ENCODE data around the gene GJB5. TPM values are rescaled to one million over a fixed set of nuclear protein-coding genes. Genes with fewer than 3 reads are reported as not detected.

Gene GJB5
- polyA plus RNA-seq, 1 donor: 0.39 TPM

DNA sequence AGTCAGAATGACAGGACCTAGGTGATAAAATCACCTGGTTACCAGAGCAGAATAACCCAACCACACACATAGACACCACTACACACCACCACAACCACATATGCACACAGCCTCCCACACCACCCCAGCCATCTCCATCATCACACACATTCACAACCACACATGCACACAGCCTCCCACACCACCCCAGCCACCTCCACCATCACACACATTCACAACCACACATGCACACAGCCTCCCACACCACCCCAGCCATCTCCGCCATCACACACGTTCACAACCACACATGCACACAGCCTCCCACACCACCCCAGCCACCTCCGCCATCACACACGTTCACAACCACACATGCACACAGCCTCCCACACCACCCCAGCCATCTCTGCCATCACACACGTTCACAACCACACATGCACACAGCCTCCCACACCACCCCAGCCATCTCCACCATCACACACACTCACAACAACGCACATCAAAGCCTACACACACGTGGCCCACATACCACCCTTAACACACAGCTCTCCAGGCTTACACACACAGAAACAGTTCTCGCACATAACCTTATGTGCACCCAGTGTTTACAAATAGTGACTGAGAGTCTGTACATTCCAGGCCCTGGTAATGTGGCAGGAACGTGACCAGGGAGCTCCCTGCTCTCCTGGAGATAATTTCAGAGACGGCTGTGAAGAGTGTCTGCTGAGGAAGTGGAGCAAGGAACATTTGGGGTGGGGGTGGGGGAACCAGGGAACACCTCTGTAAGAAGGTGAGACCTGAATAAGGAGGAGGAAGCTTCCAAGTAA, 22.9 kb downstream of the GJB5 start:
- no peak for DNase-seq

DNA sequence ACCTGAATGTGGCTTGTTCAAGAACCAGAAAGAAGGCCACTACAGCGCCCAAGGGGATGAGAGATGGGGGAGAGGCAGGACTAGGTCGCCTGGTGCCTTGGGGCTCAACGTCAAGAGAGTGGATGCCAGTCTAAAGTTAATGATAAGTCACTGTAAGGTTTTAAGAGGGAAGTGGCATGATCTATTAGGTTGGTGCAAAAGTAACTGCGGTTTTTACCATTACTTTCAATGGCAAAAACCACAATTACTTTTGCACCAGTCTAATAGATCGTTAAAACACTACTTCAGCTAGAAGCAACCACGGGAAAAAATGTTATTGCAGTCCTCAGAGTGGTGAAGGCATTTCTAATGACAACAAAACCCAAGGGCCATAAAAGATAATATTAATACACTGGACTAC, 23.5 kb downstream of the GJB5 start:
- DNase-seq: no peak

DNA sequence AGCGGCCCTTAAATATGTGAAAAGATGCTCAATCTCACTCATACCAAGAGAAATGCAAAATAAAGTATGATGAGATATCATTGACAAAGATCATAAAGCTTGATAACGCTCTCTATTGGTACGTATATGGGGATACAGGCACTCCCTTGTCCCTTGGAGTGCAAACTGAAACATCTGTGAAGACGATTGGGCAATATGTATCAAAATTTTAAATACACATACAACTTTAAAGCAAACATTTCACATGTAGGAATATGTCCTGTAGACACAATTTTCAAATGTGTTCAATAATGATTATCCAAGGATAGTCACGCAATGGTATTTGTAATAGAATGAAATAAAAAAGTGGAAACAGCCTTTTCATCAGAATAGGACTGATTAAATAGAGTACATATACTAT, 24.2 kb downstream of the GJB5 start:
- no peak for DNase-seq

DNA sequence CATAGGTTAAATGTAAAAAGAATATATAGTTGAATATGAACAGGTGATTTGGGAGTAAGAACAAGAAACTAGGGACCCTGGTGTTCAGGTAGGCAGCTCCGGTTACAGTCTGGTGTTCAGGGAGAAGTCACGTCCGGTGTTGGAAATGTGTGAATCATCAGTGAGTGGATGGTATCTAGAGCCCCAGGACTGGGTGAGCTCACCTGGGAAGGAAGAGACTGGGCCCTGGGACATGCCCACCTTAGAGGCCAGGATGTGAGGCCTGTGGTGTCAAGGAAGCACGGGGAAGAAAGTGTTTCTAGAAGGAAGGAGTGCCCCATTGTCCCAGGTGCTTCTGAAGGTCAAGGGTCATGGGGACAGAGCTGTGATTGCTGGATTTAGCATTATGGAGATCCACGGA, 24.7 kb downstream of the GJB5 start:
- DNase-seq: no peak

DNA sequence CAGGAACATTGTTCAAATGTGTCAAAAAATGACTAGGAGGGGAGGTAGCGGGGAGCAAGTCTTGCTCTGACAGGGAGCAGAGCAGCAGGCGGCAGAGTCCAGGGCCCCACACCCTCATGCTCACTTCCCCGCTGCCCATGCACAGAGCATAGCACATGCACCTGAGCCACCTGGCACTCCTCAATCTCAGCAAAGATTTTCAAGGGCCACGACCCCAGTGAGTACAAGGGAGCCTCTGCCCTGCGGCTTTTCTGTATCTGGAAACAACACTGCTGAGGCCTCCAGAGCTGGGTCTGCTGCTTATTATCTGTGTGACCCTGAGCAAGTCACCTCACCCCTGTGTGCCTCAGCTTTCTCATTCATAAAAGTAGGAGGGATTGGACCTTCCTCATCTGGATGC, 25.1 kb downstream of the GJB5 start:
- no peak for DNase-seq

DNA sequence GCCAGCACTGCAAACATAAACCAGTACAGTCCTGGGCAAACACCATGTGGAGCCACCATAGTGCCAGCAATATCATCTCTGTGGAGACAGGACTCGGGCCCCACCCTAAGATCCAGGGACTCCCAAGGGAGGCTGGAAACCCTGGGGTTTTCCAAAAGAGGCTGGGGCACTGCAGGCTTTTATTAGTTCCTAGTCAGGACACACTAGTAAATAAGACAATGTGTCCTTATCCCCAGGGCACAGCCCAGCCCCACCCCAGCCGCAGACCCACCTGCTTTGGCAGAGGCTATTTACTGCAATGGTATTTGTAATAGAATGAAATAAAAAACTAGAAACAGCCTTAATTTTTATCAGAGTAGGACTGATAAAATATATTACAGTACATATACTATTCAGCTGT, 25.7 kb downstream of the GJB5 start:
- DNase-seq: no peak

DNA sequence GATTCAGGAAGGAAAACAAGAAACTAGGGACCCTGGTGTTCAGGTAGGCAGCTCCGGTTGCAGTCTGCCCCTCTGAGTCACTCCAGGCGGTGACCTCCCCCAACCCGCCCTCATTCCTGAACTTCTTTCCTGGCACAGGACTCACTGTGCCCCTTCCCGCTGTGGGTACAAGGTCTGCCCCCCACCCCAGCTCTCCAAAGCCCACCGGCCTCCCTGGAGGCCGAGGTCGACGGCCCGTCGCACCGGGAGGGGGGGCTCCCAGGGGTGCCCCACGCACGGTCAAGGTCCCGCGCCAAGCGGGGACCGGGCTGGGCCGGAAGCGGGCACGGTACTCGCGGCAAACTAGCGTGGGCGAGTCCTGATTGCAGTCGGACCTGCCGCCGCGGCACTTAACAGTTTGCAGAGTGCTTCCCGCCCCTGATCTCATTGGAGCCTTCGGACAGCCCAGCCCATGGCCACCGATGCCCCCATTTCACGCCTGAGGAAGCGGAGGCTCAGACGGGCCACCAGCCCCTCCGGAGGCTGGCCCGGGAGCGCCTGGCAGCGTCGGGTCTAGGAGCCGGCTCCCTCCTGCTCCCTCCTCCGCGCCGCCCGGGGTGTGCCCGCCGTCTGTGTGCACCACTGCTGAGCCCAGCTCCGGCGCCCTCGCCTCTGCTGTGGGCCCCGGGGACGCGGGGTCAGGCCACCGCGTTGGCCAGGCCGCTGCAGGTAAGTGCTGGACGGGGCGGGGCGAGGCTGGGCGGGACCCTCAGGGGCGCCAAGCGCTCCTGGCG, 26.4 kb downstream of the GJB5 start, which contains the start of gene GJB3:
Gene GJB3, plus strand, starts transcription at position 144 of the 773 bp plus-strand sequence. CDS start 3,549 bp downstream, outside the sequence.
- DNase-seq: no peak

DNA sequence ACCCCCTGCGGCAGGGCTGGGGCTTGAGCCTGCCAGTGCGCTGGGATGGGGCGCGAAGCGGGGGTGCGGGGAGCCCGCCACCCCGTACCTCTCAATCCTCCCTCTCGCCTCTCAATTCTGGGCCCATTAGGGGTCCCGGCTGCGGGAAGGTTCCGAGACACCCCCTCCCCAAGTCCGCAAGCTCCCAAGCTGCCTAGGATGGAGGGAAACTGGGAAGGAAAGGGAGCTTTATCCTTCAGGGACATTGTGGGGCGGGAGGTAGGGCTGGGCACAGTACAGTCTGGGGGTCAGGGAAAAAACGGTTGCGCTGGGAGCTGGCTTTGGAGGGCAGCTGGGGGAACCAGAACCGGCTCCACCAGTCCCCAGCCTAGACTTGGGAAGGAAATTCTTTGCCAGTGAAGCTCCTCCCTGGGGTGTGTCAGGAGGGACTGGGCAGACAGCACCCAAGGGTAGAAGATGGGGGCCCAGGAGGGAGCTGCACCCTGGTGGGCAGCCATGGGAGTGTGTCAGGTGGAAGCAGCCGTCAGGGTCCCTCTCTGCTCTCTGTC, 27.1 kb downstream of the GJB5 start:
- no peak for DNase-seq

DNA sequence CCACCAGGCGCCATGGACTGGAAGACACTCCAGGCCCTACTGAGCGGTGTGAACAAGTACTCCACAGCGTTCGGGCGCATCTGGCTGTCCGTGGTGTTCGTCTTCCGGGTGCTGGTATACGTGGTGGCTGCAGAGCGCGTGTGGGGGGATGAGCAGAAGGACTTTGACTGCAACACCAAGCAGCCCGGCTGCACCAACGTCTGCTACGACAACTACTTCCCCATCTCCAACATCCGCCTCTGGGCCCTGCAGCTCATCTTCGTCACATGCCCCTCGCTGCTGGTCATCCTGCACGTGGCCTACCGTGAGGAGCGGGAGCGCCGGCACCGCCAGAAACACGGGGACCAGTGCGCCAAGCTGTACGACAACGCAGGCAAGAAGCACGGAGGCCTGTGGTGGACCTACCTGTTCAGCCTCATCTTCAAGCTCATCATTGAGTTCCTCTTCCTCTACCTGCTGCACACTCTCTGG, 29.9 kb downstream of the GJB5 start:
- DNase-seq: no peak

DNA sequence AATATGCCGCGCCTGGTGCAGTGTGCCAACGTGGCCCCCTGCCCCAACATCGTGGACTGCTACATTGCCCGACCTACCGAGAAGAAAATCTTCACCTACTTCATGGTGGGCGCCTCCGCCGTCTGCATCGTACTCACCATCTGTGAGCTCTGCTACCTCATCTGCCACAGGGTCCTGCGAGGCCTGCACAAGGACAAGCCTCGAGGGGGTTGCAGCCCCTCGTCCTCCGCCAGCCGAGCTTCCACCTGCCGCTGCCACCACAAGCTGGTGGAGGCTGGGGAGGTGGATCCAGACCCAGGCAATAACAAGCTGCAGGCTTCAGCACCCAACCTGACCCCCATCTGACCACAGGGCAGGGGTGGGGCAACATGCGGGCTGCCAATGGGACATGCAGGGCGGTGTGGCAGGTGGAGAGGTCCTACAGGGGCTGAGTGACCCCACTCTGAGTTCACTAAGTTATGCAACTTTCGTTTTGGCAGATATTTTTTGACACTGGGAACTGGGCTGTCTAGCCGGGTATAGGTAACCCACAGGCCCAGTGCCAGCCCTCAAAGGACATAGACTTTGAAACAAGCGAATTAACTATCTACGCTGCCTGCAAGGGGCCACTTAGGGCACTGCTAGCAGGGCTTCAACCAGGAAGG, 30.5 kb downstream of the GJB5 start:
- no peak for DNase-seq

DNA sequence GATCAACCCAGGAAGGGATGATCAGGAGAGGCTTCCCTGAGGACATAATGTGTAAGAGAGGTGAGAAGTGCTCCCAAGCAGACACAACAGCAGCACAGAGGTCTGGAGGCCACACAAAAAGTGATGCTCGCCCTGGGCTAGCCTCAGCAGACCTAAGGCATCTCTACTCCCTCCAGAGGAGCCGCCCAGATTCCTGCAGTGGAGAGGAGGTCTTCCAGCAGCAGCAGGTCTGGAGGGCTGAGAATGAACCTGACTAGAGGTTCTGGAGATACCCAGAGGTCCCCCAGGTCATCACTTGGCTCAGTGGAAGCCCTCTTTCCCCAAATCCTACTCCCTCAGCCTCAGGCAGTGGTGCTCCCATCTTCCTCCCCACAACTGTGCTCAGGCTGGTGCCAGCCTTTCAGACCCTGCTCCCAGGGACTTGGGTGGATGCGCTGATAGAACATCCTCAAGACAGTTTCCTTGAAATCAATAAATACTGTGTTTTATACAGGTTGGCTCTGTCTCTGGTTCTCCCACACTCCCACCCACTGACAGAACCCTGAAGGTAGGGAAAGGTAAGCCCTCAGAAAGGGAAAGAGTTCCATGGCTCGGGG, 31.1 kb downstream of the GJB5 start:
- no peak for DNase-seq

DNA sequence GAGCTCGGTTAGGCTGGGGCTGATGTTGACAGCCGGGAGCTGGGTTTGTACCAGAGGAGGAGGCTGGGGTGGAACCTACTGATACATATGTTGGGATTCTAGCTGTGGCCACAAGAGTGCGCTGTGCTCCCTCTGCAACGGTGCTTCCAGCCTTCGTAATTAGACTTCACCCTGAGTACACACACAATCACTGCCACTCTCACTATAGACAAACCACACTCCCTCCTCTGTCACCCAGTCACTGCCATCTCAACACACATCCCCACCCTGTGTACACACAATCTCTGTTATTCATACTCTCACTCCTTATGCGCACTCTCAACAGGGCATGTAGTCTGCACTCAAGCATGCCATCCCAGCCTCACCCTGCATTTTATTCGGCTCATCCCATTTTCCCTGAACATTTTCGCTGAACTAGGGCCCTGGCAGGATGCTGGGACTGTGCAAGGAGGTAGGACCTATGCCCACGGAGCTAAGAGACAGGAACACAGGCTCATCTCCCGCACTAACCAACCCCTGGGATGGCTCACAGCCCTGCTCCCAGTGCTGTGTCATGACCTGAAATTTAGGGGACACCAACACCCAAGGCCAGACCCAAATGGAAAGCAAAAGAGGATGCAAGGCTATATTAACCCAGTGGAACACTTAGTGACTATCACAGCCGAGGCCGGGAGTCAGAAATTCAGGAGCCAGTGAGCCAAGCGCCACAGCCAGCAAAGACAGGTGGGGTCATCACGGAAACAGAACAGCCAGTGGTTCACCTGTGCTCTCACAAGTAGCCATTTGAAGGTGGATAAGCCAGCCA, 31.9 kb downstream of the GJB5 start:
- peak; percentile 53 for DNase-seq

DNA sequence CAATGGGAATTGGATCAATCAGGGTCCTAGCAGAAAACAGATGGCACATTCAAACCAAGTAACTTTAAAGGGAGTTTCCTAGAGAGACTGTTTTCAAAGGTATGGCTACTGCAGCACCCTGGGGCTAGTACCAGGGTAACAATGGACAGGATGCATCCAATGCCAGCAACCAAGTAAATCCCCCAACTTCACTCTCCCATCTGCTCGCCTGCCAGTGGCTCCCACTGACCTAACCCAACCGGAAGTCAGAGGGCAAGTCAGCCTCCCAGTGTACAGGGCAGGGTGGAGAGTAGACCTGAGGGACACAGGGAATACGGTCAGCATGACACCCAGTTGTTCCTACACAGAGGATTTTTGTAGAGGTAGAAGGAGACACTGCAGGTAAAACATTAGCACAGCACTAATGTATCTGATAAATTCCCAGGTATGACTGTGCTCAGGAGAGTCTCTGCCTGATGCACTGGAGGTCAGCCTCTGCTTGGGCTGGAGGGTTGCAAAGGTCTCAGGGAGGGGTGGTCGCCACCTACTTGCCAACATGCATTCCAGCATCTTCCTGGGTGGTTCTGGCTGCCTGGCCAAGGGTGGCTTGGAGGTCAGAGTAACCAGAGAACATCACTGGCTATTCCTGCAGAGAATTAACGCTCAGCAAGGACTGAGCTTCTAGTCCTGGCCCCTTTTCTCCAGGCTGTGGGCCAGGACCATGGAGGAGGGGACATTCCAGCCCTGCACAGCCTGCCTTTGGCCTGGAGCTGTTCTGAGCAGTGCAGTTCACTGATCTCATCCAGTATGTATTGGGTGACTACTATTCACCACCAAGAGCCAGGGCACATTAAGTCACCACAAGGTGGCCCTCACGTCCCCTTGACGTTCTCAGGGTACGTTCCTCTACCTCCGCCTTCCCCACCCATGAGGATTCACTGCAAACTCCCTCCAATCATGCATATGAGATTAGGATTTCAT, 32.9 kb downstream of the GJB5 start:
- DNase-seq: no peak

DNA sequence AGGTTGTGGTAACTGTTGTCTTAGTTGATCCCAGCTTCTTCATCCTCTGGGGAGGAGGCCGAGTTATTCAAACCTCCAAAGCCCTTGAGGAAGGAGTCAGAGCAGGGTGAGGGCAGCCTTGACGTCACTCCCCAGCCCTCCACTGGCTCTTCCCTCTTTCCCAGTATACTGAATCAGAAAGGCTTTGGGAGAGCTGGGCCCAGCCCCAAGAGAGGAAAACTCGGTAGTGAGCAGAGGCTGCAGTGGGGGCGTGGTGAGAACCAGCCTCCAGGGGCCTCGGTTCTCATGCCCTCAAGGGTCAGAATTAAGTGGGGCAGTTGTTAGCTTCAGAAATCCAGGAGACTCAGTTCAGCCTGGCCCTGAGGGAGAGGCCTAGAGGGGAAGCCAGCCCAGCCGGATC, 36.1 kb downstream of the GJB5 start:
- DNase-seq: no peak

DNA sequence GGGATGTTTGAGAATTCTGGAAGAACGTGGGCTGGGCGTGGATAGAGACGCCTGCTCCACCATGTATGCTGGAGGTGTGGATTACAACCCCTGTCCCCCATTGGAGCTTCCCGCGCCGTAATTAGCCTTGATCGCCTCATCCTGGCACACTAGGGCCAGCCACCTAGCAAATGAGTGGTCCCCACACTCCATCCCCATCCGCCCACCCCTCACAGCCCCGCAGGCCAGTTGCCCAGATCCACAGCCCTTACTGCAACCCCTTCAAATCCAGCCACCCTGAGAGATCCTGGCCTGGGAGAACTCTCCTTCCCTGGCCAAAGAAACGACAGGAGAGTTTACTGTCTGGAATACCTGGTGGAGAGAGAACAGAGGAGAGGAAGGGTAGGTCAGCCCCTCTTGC, 37.6 kb downstream of the GJB5 start:
- DNase-seq: no peak

DNA sequence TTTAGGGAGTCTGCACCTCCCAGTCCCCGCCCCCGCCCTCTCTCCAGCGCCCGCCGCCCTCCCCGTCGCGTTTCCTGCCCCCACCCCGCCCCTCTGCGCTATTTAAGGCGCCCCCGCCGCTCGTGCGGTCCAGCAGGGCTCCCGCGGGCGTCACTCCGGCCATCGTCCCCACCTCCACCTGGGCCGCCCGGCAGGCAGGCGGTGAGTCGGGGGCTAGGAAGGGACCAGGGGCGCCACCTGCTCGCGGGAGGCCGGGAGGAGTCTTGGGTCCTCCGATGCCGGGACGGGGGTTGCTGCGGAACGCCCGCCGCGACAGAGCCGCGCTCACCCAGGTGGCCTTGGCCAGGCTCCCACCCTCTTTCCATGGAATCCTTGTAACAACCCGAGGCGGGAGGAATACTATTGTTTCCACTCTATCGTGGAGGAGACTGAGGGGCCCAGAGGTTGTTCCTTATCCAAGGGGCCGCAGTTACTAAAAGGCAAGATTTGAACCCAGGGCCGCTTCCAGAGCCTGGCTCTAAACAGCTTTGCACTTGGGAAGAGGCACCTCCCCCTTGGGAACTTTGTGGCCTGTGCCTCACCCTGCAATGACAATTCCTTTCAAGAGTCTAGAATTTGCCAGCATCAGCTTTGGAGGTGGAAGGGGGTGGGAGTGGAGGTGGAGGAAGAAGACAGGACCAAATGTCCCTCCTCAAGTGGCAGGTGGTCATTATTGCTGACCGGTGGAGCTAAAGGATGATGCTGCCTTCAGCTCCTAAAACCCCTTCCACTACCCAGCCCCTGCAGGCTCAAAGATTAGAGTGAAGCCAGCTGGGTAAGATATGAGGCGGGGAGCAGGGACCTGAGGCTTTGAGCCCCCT, 38.3 kb downstream of the GJB5 start, which contains the start of gene GJA4:
Gene GJA4, plus strand, starts transcription at position 132 of the 860 bp plus-strand sequence. CDS start 1,215 bp downstream, outside the sequence.
- DNase-seq: no peak

DNA sequence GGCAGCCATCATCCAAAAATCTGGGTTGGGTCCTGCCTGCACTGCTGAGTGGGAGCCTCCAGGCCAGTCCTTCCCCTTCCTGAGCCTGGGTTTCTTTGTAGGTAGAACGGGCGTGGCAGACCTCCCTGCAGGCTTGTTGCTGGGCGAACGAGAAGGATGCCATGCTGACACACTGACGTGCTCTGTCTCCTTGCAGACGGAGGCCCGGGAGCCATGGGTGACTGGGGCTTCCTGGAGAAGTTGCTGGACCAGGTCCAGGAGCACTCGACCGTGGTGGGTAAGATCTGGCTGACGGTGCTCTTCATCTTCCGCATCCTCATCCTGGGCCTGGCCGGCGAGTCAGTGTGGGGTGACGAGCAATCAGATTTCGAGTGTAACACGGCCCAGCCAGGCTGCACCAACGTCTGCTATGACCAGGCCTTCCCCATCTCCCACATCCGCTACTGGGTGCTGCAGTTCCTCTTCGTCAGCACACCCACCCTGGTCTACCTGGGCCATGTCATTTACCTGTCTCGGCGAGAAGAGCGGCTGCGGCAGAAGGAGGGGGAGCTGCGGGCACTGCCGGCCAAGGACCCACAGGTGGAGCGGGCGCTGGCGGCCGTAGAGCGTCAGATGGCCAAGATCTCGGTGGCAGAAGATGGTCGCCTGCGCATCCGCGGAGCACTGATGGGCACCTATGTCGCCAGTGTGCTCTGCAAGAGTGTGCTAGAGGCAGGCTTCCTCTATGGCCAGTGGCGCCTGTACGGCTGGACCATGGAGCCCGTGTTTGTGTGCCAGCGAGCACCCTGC, 39.3 kb downstream of the GJB5 start:
- no peak for DNase-seq

DNA sequence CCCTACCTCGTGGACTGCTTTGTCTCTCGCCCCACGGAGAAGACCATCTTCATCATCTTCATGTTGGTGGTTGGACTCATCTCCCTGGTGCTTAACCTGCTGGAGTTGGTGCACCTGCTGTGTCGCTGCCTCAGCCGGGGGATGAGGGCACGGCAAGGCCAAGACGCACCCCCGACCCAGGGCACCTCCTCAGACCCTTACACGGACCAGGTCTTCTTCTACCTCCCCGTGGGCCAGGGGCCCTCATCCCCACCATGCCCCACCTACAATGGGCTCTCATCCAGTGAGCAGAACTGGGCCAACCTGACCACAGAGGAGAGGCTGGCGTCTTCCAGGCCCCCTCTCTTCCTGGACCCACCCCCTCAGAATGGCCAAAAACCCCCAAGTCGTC, 39.9 kb downstream of the GJB5 start:
- no peak for DNase-seq

Measured in hindlimb muscle (tissue), 1 donor.